A673 (cell line): ENCODE data around the gene MICAL3. TPM values are rescaled to one million over a fixed set of nuclear protein-coding genes. Genes with fewer than 3 reads are reported as not detected.
A peak's percentile ranks its signal among the peaks of the same experiment; 100 is the strongest.

ENCODE experiments used
- BruUV-seq: library from RNA; stranded (reverse); fragments of 400-500 nt; replicated peaks from 2 replicates; lab custom pipeline; 2021; lab: Mats Ljungman, UMichigan
- CTCF ChIA-PET: fragments of 300-600 bp; sonication (Branson Sonifier 250); formaldehyde crosslinking; loops from one replicate; lab custom pipeline; 2022; ENCODE audit warnings: antibody characterized with exemption; lab: Charles Lee
- POLR2A ChIA-PET: fragments of 300-600 bp; sonication (Branson Sonifier 250); formaldehyde crosslinking; loops from one replicate; lab custom pipeline; 2022; ENCODE audit warnings: antibody characterized with exemption; ENCODE audit not compliant: low non-redundant PET; lab: Charles Lee
- DNase-seq: peaks from one replicate; pipeline ENCODE4 v3.0.0-alpha.2; 2015; ENCODE audit warnings: low spot score
- H3K27ac ChIP-seq: fragments of 200-600 bp; sonication (generic); 2 replicates; pipeline ENCODE4 v1.5.1; 2016; ENCODE audit warnings: mixed run types, low read depth, mild to moderate bottlenecking, mixed read lengths, antibody characterized with exemption, low read length; ENCODE audit not compliant: poor library complexity, severe bottlenecking
- H3K27me3 ChIP-seq: fragments of 200-600 bp; sonication (generic); replicated peaks from 2 replicates; pipeline ENCODE4 v1.6.1; 2017; ENCODE audit warnings: mixed run types, low read depth, mild to moderate bottlenecking, mixed read lengths, antibody characterized with exemption, low read length; ENCODE audit not compliant: insufficient read depth, poor library complexity
- H3K36me3 ChIP-seq: fragments of 200-600 bp; sonication (generic); 2 replicates; pipeline ENCODE4 v1.6.1; 2016; ENCODE audit warnings: mixed run types, mild to moderate bottlenecking, mixed read lengths, antibody characterized with exemption, low read length; ENCODE audit not compliant: insufficient read depth, poor library complexity, severe bottlenecking
- H3K4me1 ChIP-seq: fragments of 200-600 bp; sonication (generic); 2 replicates; pipeline ENCODE4 v1.6.1; 2017; ENCODE audit warnings: mixed run types, mild to moderate bottlenecking, mixed read lengths, antibody characterized with exemption, low read length; ENCODE audit not compliant: insufficient read depth, poor library complexity, severe bottlenecking
- H3K4me3 ChIP-seq: fragments of 200-600 bp; sonication (generic); 2 replicates; pipeline ENCODE4 v1.5.1; 2016; ENCODE audit warnings: low read depth, mixed run types, mild to moderate bottlenecking, mixed read lengths, low read length; ENCODE audit not compliant: poor library complexity, severe bottlenecking
- H3K9me3 ChIP-seq: fragments of 200-600 bp; sonication (generic); 2 replicates; pipeline ENCODE4 v1.6.1; 2016; ENCODE audit warnings: mixed run types, low read depth, mild to moderate bottlenecking, mixed read lengths, antibody characterized with exemption, low read length; ENCODE audit not compliant: poor library complexity, severe bottlenecking
- CTCF ChIP-seq: fragments of 300-800, 200-600 bp; sonication (generic); conservative IDR thresholded peaks from 2 replicates; pipeline ENCODE4 v1.5.1; 2017; ENCODE audit warnings: low read depth, mild to moderate bottlenecking, antibody characterized with exemption, low read length, moderate library complexity, mixed read lengths
- EZH2 ChIP-seq: fragments of 200-600 bp; sonication (generic); IDR thresholded peaks from 2 replicates; pipeline ENCODE4 v1.6.1; 2017; ENCODE audit warnings: borderline replicate concordance, low read depth, mild to moderate bottlenecking, mixed read lengths, antibody characterized with exemption, low read length; ENCODE audit not compliant: poor library complexity, severe bottlenecking
- intact Hi-C: fragments of 100-400 bp; cut with micrococcal nuclease; formaldehyde crosslinking; loops from one replicate; pipeline ENCODE4 v1.10.0; 2022; ENCODE audit not compliant: unreplicated experiment
- total RNA-seq: library from RNA; stranded (reverse); gene quantifications from 2 replicates; pipeline ENCODE4 v1.2.3, GENCODE V29; 2021

Gene MICAL3
- total RNA-seq, 1 experiment from 2014 or later, result 63.6 TPM

GRCh38 chr22:17974703-17975372 is 49.5 kb downstream of the MICAL3 start:
- CTCF ChIA-PET, result no interaction called here

GRCh38 chr22:17974087-17974486 is 50.3 kb downstream of the MICAL3 start:
- ChIA-PET POLR2A (no interaction called here), CTCF (no interaction called here)
- no peak for TF ChIP-seq EZH2
- TF ChIP-seq CTCF, result no peak
- H3K27ac ChIP-seq, result no peak overlapping the region
- intact Hi-C loops, result no loop called here
- H3K9me3 ChIP-seq, result no peaks in the 10 kb centered on the region
- no peak for DNase-seq
- BruUV-seq, result no TSS peak
- peaks cover 22% of the 10 kb centered on the region for H3K4me1 ChIP-seq
- H3K27me3 ChIP-seq, result no peaks in the 10 kb centered on the region
- H3K4me3 ChIP-seq, result no peak overlapping the region
- H3K36me3 ChIP-seq, result peaks cover 4% of the 10 kb centered on the region

More at GRCh38 chr22:17974703-17975372, 49.5 kb downstream of the MICAL3 start:
- no peak overlapping the region for H3K27ac ChIP-seq
- H3K4me1 ChIP-seq, result peaks cover 20% of the 10 kb centered on the region
- H3K27me3 ChIP-seq, result no peaks in the 10 kb centered on the region
- POLR2A ChIA-PET, result no interaction called here
- no TSS peak for BruUV-seq
- TF ChIP-seq CTCF, result no peak
- TF ChIP-seq EZH2, result no peak
- H3K9me3 ChIP-seq, result no peaks in the 10 kb centered on the region
- no peak overlapping the region for H3K4me3 ChIP-seq
- intact Hi-C loops, result no loop called here
- DNase-seq, result no peak
- peaks cover under 1% of the 10 kb centered on the region for H3K36me3 ChIP-seq

GRCh38 chr22:17973217-17973616 is 51.1 kb downstream of the MICAL3 start:
- H3K27ac ChIP-seq, result peak overlapping the region; percentile 37
- no peak for DNase-seq
- H3K4me1 ChIP-seq, result peaks cover 22% of the 10 kb centered on the region
- H3K36me3 ChIP-seq, result peaks cover 4% of the 10 kb centered on the region
- ChIA-PET POLR2A (no interaction called here), CTCF (no interaction called here)
- intact Hi-C loops, result no loop called here
- H3K9me3 ChIP-seq, result no peaks in the 10 kb centered on the region
- no TSS peak for BruUV-seq
- no peaks in the 10 kb centered on the region for H3K27me3 ChIP-seq
- TF ChIP-seq EZH2 (no peak), CTCF (no peak)
- H3K4me3 ChIP-seq, result no peak overlapping the region
